ENCODE data around the gene LLCFC1. TPM values are rescaled to one million over a fixed set of nuclear protein-coding genes. Genes with fewer than 3 reads are reported as not detected.

Gene LLCFC1
- not detected for total RNA-seq (2021; fragmentation: NEBNext Ultra II Directional; extraction: Animal tissue kit (Norgen Biotek cat#: 25700))
- long read RNA-seq, result 0 reads

DNA sequence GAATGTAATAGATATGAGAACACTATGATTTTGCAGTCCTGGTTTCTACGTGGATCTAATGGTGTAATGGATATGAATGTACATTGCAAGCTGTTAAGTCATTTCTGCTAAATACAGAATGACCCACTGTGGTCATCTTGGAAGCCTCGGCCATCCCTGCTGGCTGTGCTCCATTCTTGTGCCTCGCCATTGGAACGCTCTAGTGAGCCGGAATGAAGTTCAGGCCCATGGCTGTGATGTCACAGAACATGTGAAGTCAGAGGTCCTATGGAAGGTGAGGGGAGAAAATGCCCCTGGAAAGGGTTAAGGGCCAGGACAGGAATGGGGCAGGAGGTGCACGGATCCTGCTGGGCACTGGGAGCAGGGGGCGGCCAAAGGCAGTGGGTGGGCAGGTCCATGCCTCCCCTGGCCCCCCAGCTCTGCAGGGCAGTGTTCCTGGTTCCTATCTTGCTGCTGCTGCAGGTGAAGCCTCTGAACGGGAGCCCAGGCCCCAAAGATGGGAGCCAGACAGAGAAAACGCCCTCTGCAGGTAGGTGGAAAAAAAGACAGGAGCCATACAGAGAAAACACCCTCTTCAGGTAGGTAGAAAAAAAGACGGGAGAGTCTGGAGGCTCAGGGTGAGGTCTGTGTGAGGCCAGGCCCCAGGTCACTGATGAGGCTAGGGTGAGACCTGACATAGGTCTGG, at the start of gene LLCFC1:
Gene LLCFC1, plus strand, starts transcription at position 259 of the 685 bp plus-strand sequence. Its CDS starts 138 bp downstream, at position 397.
- no peak for DNase-seq
- TF ChIP-seq CTCF (IDR thresholded peaks at IDR 0.05), result peak; percentile 37; the same call in 1 of the 2 replicates
- Mint-ChIP-seq H3K4me3 (no peak within 1 kb of the TSS), H3K36me3 (ENCODE audit: low read depth) (no peaks in the 10 kb centered on the region), H3K27ac (no peak within 1 kb of the TSS), H3K4me1 (ENCODE audit: low read depth) (no peaks in the 10 kb centered on the region), H3K27me3 (ENCODE audit: insufficient read depth) (peaks cover 5% of the 10 kb centered on the region), H3K9me3 (no peaks in the 10 kb centered on the region; the same call in 1 of the 2 replicates)

GRCh38 chr7:142889816-142890215, 49.5 kb upstream of the LLCFC1 start:
- DNase-seq, result no peak
- H3K9me3 Mint-ChIP-seq, result peaks cover 5% of the 10 kb centered on the region; the same call in 1 of the 2 replicates
- H3K27ac Mint-ChIP-seq, result no peak overlapping the region
- H3K4me1 Mint-ChIP-seq (ENCODE audit: low read depth), result no peaks in the 10 kb centered on the region
- H3K27me3 Mint-ChIP-seq (ENCODE audit: insufficient read depth), result peaks cover 3% of the 10 kb centered on the region
- no peak for TF ChIP-seq CTCF (IDR thresholded peaks at IDR 0.05)
- peaks cover 6% of the 10 kb centered on the region; the same call in 1 of the 2 replicates for H3K36me3 Mint-ChIP-seq (ENCODE audit: low read depth)
- no peak overlapping the region for H3K4me3 Mint-ChIP-seq

DNA sequence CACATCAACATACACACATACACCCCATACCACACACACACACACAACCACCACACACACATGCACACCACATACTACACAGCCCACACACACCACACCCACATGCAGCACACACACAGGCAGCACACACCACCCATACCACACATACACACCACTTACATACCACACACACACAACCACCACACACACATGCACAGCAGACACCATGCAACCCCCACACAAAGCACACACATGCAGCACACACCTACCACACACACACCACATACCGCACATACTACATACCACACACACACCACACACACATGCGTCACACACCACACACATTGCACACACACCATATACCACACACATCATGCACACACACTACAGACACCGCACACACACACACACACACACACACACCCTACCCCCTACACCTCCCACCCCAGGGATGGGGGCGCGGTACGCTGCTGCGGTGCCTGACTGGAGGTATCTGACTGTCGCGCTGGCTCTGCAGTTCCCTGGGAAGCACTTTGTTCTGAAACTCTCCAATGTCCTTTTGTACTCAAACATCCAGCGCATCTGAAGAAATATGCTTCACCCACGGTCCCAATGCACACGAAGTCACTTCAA, 48.3 kb upstream of the LLCFC1 start:
- H3K4me3 Mint-ChIP-seq, result no peak overlapping the region
- peaks cover 5% of the 10 kb centered on the region; the same call in 1 of the 2 replicates for H3K9me3 Mint-ChIP-seq
- no peaks in the 10 kb centered on the region for H3K4me1 Mint-ChIP-seq (ENCODE audit: low read depth)
- no peak for TF ChIP-seq CTCF (IDR thresholded peaks at IDR 0.05)
- H3K27me3 Mint-ChIP-seq (ENCODE audit: insufficient read depth), result peaks cover 3% of the 10 kb centered on the region
- no peak overlapping the region for H3K27ac Mint-ChIP-seq
- DNase-seq, result no peak
- peaks cover 6% of the 10 kb centered on the region; the same call in 1 of the 2 replicates for H3K36me3 Mint-ChIP-seq (ENCODE audit: low read depth)

DNA sequence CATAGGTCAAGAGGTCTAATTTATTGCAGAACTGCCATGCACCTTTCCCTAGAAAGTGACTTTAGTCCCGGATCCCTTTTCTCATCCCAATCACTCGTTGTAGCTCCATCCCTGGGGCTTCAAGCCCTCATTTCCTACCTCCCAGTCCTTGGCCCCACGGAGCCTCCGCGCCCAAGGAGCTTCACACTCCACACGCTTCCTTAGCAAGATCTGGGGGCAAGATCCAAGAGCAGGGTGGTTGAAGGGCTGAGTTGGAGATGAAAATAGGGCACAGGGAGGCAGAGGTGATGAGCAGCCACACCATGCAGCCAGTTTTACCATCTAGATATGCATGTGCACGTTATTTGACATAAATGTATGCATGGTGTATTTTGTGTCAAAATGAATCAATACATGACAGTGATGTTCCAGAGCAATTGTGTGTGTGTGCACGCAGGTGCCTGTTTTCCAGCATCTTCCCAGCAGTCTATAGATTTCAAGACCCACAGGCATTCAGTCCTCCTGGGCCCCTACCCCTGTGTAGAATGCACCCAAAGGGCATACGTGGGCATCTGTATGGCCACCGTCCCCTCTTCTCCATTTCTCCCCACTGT, 47.7 kb upstream of the LLCFC1 start:
- no peak overlapping the region for H3K27ac Mint-ChIP-seq
- H3K9me3 Mint-ChIP-seq, result peaks cover 5% of the 10 kb centered on the region; the same call in 1 of the 2 replicates
- H3K36me3 Mint-ChIP-seq (ENCODE audit: low read depth), result peaks cover 6% of the 10 kb centered on the region; the same call in 1 of the 2 replicates
- DNase-seq, result no peak
- H3K27me3 Mint-ChIP-seq (ENCODE audit: insufficient read depth), result peaks cover 7% of the 10 kb centered on the region
- no peak for TF ChIP-seq CTCF (IDR thresholded peaks at IDR 0.05)
- H3K4me3 Mint-ChIP-seq, result no peak overlapping the region
- H3K4me1 Mint-ChIP-seq (ENCODE audit: low read depth), result no peaks in the 10 kb centered on the region

GRCh38 chr7:142892951-142893350, 46.3 kb upstream of the LLCFC1 start:
- no peaks in the 10 kb centered on the region for H3K4me1 Mint-ChIP-seq (ENCODE audit: low read depth)
- TF ChIP-seq CTCF (IDR thresholded peaks at IDR 0.05), result no peak
- no peak overlapping the region for H3K27ac Mint-ChIP-seq
- no peak for DNase-seq
- H3K36me3 Mint-ChIP-seq (ENCODE audit: low read depth), result peaks cover 6% of the 10 kb centered on the region; the same call in 1 of the 2 replicates
- H3K9me3 Mint-ChIP-seq, result peaks cover 5% of the 10 kb centered on the region; the same call in 1 of the 2 replicates
- H3K4me3 Mint-ChIP-seq, result no peak overlapping the region
- H3K27me3 Mint-ChIP-seq (ENCODE audit: insufficient read depth), result peaks cover 13% of the 10 kb centered on the region

Measured in HFFc6 (cell line).